SU-DHL-6 (cell line): ENCODE results near the gene MRTFB.

ENCODE experiments used
- H2AFZ ChIP-seq: fragments of 200-600 bp; sonication (generic); 2 replicates; pipeline ENCODE4 v1.6.1; 2014; ENCODE audit warnings: low read depth, mild to moderate bottlenecking, moderate library complexity, mixed read lengths, antibody characterized with exemption, low read length; ENCODE audit not compliant: severe bottlenecking
- H3F3A ChIP-seq: fragments of 200-600 bp; shearing (Covaris generic); 2 replicates; pipeline ENCODE4 v1.6.0; 2016; ENCODE audit warnings: antibody characterized with exemption, mild to moderate bottlenecking; ENCODE audit not compliant: insufficient read depth
- H3K27ac ChIP-seq: fragments of 200-600 bp; sonication (generic); 2 replicates; pipeline ENCODE4 v1.5.1; 2016; ENCODE audit warnings: low read depth, mild to moderate bottlenecking, low read length, moderate library complexity, mixed read lengths
- H3K27me3 ChIP-seq: fragments of 200-600 bp; sonication (generic), shearing (Covaris generic); 2 replicates; pipeline ENCODE4 v1.6.0; 2014; ENCODE audit warnings: mild to moderate bottlenecking, low read length
- H3K36me3 ChIP-seq: fragments of 200-600 bp; sonication (generic); 2 replicates; pipeline ENCODE4 v1.6.1; 2014; ENCODE audit warnings: mild to moderate bottlenecking, low read length, mixed read lengths
- H3K4me2 ChIP-seq: fragments of 300-600, 200-600 bp; shearing (Covaris generic), sonication (generic); 2 replicates; pipeline ENCODE4 v1.6.0; 2014; ENCODE audit warnings: low read length, low read depth, mild to moderate bottlenecking; ENCODE audit not compliant: poor library complexity, severe bottlenecking
- H3K4me3 ChIP-seq: fragments of 200-600 bp; sonication (generic); 2 replicates; pipeline ENCODE4 v1.5.1; 2014; ENCODE audit warnings: antibody characterized with exemption, low read length, mild to moderate bottlenecking, mixed read lengths; ENCODE audit not compliant: insufficient read depth, poor library complexity, severe bottlenecking
- H3K79me2 ChIP-seq: fragments of 200-600 bp; sonication (generic); 2 replicates; pipeline ENCODE4 v1.6.1; 2014; ENCODE audit warnings: mild to moderate bottlenecking, low read length, moderate library complexity; ENCODE audit not compliant: insufficient read depth
- H3K9ac ChIP-seq: fragments of 200-600 bp; sonication (generic); 2 replicates; pipeline ENCODE4 v1.7.0; 2014; ENCODE audit warnings: mild to moderate bottlenecking, low read length
- H3K9me2 ChIP-seq: fragments of 200-600 bp; sonication (generic); replicated peaks from 2 replicates; pipeline ENCODE4 v1.6.1; 2014; ENCODE audit warnings: low read length; ENCODE audit not compliant: insufficient read depth
- H3K9me3 ChIP-seq: fragments of 200-600 bp; sonication (generic); 2 replicates; pipeline ENCODE4 v1.6.1; 2014; ENCODE audit warnings: low read length, mixed read lengths; ENCODE audit not compliant: insufficient read depth
- H4K20me1 ChIP-seq: fragments of 200-600 bp; sonication (generic); 2 replicates; pipeline ENCODE4 v1.6.1; 2014; ENCODE audit warnings: low read depth, mild to moderate bottlenecking, antibody characterized with exemption, low read length, moderate library complexity, mixed read lengths
- CTCF ChIP-seq: fragments of 200-600 bp; sonication (generic); IDR thresholded peaks from one replicate; pipeline ENCODE4 v1.5.1; 2017; ENCODE audit warnings: antibody characterized with exemption, mild to moderate bottlenecking, low read length, moderate library complexity; ENCODE audit not compliant: insufficient read depth, poor library complexity, severe bottlenecking
- EZH2phosphoT487 ChIP-seq: fragments of 200-600 bp; sonication (generic), shearing (Covaris generic); conservative IDR thresholded peaks from 2 replicates; pipeline ENCODE4 v1.6.1; 2018; ENCODE audit warnings: mild to moderate bottlenecking, antibody characterized with exemption, low read length, moderate library complexity, mixed read lengths

Gene MRTFB

GRCh38 chr16:14150796-14151195 lies 79.7 kb downstream of the MRTFB start:
- H3F3A ChIP-seq = no peaks in the 10 kb centered on the region; the same call in 1 of the 2 replicates
- no peaks in the 10 kb centered on the region for H3K36me3 ChIP-seq
- H3K9ac ChIP-seq = no peak overlapping the region
- H3K9me2 ChIP-seq = no peaks in the 10 kb centered on the region
- no peaks in the 10 kb centered on the region for H3K79me2 ChIP-seq
- H3K4me2 ChIP-seq = no peak overlapping the region
- H3K27me3 ChIP-seq = no peaks in the 10 kb centered on the region
- no peaks in the 10 kb centered on the region for H3K9me3 ChIP-seq
- no peak overlapping the region for H3K4me3 ChIP-seq
- H3K27ac ChIP-seq = no peak overlapping the region
- no peaks in the 10 kb centered on the region for H4K20me1 ChIP-seq
- TF ChIP-seq EZH2phosphoT487 (no peak), CTCF (no peak)
- no peak overlapping the region for H2AFZ ChIP-seq

- no peak overlapping the region for H3K4me2 ChIP-seq
- no peak overlapping the region for H3K9ac ChIP-seq
- no peaks in the 10 kb centered on the region for H3K36me3 ChIP-seq
- H2AFZ ChIP-seq = no peak overlapping the region
- no peaks in the 10 kb centered on the region for H3K9me2 ChIP-seq
- no peaks in the 10 kb centered on the region for H3K27me3 ChIP-seq
- no peaks in the 10 kb centered on the region for H3K9me3 ChIP-seq
- no peaks in the 10 kb centered on the region for H4K20me1 ChIP-seq
- no peak for TF ChIP-seq EZH2phosphoT487
- TF ChIP-seq CTCF = no peak
- H3F3A ChIP-seq = no peaks in the 10 kb centered on the region; the same call in 1 of the 2 replicates
- H3K27ac ChIP-seq = no peak overlapping the region
- no peak overlapping the region for H3K4me3 ChIP-seq
- H3K79me2 ChIP-seq = no peaks in the 10 kb centered on the region
Measured at GRCh38 chr16:14151256-14152030, 80.3 kb downstream of the MRTFB start.

- Histone ChIP-seq H3K4me2 (no peak overlapping the region), H3K36me3 (no peaks in the 10 kb centered on the region), H2AFZ (no peak overlapping the region), H3K9ac (no peak overlapping the region), H3K9me3 (no peaks in the 10 kb centered on the region), H3K27me3 (no peaks in the 10 kb centered on the region), H3K9me2 (no peaks in the 10 kb centered on the region), H3K4me3 (no peak overlapping the region), H3K79me2 (no peaks in the 10 kb centered on the region), H4K20me1 (no peaks in the 10 kb centered on the region), H3K27ac (no peak overlapping the region), H3F3A (no peaks in the 10 kb centered on the region; the same call in 1 of the 2 replicates)
- no peak for TF ChIP-seq EZH2phosphoT487
- TF ChIP-seq CTCF = no peak
Measured at GRCh38 chr16:14155572-14156190, 84.6 kb downstream of the MRTFB start.
